GM21786 (cell line): Measurements from ENCODE around the gene DENND2A.
"Not testable (repeated sequence)": the region's sequence is repeated elsewhere in the genome, so short reads cannot be mapped to it uniquely, and the experiment has no call there.

ENCODE experiments used
- ATAC-seq: cut with Tn5 transposase; IDR thresholded peaks from one replicate; pipeline ENCODE4 v1.9.1; 2021; ENCODE audit not compliant: unreplicated experiment

The DENND2A gene

DNA sequence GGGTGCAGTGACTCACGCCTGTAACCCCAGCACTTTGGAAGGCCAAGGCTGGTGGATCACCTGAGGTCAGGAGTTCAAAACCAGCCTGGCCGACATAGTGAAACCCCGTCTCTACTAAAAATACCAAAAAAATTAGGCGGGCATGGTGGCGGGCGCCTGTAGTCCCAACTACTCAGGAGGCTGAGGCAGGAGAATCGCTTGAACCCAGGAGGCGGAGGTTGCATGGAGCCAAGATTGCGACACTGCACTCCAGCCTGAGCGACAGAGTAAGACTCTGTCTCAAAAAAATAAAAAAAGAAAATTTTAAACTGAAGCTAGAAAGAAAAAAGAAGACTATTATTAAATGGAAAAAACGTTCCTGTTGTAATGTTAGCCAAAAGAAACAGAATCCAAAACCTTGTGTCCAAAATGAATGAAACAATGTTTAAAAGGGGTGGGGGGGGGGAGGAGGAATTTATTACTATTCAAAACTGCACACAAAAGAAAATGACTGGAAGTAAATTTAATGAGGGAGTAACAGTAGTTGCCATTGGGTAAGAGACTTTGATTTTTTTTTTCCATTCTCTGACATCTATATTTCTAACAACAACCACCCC lies 20.6 kb downstream of the DENND2A start:
- ATAC-seq, result not testable (repeated sequence)

DNA sequence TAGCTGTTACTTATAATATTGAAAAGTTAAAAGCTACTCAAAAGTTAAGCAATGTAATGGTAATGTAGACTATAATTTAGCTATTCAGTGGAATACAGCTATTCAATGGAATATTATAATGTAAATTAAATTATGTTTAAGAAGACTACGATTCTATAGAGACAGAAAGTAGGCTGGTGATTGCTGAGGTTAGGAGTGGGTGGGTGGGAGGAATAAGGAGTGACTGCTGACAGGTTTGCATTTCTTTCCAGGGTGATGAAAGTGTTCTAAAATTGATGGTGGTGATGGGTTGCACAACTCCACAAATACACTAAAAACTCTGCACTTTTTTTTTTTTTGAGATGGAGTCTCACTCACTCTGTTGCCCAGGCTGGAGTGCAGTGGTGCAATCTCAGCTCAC lies 21.4 kb downstream of the DENND2A start:
- ATAC-seq, result no peak

DNA sequence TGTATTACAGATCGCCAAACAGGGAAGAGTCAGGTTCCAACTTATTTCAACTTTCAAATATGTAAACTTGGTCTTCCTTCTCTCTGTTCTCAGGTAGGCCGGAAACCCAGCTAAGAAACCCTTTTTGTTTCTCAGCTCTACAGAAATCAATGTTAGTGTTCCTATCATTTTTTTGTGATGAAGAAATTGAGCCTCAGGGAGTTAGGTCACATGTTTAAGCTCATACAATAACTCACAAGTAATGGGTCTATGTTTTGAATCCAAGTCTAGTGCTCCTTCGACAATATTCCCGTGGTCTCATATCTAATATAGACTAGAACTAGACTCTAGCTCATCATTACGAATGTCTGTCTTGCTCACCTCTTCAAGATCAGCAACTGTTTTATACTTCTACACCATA lies 22.3 kb downstream of the DENND2A start:
- no peak for ATAC-seq

DNA sequence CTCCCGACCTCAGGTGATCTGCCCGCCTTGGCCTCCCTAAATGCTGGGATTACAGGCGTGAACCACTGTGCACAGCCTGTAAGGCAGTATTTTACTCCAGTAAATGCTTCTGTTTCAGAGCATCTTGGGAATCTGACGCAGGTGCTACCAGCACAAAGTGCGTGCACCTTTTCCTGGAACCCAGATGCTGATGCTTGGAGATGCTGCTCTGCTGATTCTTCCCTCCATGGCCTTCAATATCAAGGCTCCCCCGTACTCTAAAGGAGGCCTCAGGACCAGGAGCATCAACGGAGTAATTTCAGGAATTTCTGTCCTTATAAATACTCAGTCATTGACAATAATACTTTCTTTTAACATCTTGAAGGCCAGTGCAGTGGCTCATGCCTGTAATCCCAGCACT lies 23.5 kb downstream of the DENND2A start:
- no peak for ATAC-seq

DNA sequence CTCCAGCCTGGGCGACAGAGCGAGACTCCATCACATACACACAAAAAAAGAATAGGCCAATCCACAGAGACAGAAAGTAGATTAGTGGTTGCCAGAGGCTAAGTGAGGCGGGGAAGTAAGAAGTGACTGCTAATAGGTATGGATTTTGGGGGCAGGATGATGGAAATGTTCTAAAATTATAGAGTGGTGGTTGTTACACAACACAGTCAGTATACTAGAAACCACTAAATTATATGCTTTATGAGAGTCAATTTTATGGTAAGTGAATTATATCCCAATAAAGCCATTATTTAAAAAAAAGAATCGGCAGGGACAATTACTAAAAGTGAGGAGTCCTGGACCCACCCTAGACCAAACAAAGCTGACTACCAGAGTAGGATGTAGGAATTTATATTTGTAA lies 24.3 kb downstream of the DENND2A start:
- no peak for ATAC-seq

DNA sequence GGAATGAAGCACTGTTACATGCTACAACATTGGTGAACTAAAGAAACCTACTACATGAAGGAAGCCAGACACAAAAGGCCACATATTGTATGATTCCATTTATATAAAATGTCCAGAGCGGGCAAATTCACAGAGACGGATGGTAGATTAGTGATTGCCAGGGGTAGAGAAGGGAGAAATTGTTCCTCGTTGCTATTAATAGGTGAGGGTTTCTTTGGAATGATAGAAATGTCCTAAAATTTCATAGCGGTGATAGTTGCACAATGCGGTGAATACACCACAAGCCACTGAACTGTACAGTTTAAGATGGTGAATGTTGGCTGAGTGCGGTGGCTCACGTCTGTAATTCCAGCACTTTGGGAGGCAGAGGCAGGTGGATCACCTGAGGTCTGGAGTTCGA lies 29.0 kb downstream of the DENND2A start:
- no peak for ATAC-seq

DNA sequence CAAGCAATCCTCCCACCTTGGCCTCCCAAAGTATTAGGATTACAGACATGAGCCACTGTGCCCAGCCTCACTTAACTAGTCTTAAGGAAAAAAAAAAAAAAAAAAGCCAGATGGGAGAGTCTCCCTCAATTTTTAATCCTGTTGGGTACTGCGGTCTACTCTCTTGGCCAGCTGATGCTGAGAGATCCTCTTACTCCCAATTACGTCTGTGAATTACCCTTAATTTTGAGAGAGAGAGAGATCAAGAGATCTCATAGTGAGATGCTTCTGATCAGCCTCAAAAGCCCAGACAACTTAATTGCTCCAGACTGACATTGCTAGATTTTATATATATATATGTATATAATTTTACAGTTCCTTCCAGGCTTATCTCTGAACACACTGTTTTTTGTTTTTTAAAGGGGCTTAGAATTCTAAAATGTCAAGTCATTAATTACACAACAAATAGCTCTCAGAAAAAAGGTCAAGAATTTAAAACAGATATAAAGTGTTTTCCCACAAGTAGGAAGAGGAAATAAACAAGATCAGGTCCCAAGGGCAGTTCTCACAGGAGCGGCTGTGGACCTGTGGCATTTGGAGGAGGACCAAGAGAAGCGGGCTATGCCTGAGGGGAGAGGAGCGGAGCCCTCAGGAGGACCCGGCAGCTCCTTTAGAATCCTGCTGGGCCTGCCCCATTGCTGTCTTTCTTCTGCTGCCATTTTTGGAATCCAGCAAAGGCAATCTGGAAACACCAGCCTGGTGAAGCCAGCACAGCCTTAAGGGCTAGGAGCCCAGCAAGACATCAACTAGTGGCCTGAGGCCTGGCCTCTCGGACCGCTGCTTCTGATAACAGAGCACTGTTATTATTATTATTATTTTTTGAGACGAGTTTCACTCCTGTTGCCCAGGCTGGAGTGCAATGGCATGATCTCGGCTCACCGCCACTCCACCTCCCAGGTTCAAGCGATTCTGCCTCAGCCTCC lies 30.1 kb downstream of the DENND2A start:
- ATAC-seq, result no peak

DNA sequence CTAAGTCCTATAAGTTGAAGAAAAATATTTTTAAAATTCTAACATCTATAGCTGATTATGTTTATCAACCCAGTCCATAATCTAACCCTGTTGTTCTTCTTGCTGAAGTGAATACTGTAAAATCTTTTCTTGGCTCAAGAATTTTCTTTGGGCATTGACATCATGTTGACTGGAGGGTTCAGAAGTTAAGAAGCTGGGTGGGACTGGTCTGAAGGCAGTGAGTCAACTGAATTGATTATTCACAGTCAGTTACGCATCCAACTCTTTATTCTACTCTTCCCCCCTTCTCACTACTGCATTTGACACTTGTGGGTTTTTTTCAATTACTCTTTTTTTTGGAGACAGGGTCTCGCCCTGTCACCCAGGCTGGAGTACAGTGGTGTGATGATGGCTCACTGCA lies 31.0 kb downstream of the DENND2A start:
- ATAC-seq, result no peak

DNA sequence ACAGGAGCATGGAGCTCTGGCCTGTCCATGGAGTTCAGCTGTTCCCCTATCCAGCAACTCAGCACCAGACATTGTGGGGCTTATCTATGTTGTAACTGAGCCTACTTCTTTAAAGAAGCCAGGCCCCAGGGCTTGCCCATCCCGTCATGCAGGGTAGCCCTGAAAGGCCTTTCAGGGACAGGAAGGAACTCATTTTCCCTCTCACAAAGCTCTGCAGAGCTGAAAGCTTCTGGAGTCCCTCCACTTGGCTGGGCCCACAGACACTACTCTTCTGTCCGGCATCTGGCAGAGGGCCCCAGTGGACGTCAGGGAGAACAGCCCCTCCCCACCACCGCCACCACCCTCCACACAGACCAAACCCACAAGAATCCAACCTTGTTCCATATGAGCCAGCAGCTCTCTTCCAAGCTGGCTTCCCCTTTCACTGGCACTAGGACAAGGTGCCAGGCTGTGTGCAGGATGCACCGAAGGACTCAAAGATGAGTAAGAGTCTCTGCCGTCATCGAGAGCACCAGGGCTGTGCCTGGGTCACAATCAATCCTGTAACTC lies 33.1 kb downstream of the DENND2A start:
- no peak for ATAC-seq

DNA sequence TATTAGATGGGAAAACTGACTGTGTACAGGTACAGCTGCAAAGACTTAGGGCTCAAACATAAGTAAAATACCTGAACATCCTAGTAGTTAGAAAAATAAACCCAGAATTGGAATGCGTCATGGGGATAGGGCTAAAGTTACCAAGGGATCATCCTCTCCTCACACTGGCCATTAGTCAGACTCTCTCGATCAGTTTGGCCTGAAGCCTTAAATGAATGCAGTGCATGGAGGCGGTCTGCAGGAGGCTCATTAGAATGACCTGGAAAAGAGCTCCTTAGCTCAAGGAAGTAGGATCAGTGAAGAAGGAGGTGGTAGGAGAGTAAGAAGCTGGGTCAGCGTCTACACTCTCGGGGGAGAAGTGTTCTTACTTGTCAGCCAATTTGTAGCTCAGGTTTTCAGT lies 35.3 kb downstream of the DENND2A start:
- no peak for ATAC-seq

DNA sequence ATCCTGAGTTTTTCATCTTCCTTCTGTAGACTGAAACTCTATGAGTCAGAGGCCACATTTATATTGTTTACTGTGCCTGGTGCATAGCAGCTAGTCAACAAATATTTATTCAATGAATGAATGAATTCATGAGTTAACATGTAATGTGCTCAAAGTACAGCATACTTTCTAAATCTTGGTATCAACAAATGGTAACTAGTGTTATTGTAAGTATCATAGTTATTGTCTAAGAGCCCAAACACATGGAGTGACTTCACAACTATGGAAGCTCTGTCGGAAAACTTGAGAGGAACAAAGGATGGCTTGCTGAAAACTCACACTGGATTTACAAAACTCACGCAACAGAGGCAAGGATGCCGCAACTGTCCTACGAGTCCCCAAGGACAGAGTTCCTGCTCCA lies 35.9 kb downstream of the DENND2A start:
- ATAC-seq, result no peak

DNA sequence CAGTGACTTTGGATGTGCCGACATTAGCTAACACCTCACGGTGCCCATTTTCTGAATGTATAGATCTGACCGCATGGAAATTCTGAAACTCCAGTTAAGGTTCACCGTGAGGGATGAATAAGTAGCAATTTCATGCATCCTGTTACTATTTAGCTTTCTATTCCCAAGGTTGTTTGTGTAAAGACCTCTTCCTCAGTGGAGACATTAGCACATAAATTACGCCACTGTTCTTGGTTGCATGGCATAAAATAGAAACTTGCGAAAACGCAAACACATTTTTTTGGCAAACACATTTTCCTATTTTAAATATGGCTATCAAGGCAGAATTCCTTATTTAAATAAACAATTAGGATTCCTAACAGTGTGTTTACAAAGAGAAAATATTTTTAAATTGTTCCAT lies 36.5 kb downstream of the DENND2A start:
- no peak for ATAC-seq

DNA sequence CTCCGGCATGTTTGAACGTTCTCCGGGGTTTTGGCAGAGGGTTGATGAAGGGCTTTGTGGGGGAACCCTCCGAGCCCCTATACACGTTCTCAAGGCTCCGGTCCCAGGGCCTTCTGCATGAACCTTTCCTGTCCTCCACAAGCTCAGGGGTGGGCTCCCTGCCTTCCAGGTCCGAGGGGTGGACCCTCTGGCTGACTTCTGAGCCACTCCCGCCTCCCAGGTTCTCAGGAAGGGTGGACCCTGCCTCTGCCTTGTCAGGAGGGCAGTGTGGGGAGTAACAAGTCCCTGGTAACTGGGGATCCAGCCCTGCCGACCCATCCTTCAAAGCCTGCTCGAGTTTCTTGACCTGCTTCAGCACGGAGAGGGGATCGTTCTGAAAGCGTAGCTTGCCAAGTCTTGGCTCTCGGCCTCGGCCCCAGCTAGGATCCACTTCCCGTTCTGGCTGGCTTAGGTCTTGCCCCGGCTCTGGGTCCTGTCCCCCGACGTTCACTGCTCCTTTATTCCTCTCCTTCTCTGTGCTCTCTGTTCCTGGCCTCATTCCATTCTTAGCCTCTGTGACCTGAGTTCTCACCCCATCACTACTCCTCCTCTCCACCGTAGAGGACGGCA lies 38.9 kb downstream of the DENND2A start:
- no peak for ATAC-seq

DNA sequence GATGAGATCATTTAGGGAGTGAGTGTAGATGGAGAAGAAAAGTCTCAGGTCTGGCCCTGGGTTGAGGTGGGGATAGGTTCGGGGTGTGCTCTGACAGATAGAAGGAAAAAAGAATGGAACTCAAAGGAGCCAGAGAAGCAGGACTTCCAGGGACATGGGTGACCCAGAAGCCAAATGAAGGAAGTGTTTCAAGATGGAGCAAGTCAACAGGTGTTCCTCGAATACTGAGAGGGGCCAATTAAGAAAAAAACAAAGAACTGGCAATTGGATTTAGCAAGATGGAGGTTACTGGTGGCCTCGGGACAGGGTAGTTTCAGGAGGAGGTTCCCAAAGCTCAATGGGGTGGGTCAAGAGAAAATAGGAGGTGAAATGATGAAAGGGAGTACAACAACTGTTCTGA lies 40.3 kb downstream of the DENND2A start:
- ATAC-seq, result no peak

DNA sequence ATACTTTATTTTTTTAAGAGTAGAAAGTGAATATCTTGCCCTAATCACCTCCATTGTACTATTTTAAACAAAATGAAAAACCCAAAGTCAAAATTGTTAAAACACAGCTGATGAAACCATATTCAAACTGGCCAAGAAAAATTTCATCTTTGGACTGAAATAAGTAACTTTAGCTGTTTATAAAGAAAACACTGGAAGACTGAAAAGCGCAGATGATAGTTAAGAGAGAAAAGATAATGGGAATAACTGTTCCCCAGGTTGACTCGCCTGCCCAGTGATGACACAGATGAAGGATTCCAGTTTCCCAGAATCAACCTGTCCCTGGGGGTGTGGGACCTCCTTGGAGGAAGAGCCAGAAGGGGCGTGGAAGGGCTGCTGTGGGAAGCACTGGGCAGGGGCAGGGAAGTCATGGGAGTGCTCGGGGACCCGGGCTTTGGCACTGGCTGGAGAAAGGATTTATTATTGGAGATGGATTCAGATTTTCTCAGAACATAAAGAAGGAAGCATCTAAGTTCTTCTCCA lies 43.1 kb downstream of the DENND2A start:
- no peak for ATAC-seq

DNA sequence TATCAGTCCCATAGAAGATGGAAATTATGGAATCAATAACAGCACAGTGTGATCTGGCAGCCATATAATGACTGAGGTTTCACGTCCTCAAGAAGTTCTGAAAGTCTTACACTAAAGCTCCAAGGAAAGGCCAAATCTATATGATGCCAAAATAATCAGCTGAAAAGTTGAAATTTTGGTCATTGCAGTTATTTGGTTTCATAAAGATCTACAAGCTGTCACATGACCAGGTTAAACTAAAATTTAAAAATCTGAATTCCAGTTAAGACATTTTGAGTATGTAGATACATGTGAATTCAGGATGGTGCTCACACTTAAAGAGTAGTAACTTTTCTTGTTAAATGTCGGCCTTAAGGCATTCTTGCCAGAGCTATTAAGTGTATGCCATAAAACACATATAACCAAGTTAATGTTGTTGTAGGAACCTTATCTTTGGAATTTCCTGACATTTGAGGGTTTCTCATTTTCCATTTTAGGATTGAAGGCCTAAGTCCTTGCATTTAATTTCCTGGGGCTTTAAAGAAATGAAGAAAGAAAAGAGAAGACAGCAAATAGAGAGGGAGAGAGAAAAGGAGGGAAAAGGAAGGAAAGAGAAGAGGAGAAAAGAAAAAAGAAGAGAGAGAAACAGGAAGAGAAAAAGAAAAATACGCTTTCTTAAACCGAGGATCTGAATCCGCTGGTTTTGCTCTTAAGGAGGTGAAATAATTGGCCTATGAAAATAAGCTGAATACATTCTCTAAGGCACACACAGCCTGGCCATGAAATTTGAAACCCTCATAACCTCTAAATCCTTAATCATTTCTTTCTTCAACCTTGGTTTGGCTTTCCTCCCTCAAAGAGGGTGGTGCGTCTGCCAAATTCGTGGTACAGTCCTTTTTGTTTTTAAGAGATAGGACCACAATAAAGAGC lies 43.8 kb downstream of the DENND2A start:
- no peak for ATAC-seq

DNA sequence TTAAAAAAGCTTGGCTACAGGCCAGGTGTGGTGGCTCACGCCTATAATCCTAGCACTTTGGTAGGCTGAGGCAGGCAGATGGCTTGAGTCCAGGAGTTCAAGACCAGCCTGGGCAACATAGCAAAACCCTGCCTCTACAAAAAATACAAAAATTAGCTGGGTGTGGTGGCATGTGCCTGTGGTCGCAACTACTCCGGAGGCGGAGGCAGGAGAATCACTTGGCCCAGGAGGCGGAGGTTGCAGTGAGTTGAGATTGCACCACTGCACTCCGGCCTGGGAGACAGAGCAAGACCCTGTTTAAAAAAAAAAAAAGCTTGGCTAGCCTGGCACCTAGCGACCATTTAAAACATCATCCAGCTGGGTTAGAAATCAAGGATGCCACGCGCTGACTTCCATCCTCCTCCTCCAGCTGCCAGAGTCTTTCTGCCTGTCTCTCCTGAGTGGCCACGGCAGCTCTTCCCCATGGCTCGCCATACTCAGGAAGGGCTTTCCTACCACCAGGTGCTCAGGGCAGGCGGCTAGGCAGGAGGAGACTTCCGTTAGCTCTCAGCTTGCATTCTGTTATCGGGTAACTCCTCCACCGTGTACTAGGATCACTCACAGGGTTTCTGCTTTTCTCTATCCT lies 45.0 kb downstream of the DENND2A start:
- no peak for ATAC-seq

DNA sequence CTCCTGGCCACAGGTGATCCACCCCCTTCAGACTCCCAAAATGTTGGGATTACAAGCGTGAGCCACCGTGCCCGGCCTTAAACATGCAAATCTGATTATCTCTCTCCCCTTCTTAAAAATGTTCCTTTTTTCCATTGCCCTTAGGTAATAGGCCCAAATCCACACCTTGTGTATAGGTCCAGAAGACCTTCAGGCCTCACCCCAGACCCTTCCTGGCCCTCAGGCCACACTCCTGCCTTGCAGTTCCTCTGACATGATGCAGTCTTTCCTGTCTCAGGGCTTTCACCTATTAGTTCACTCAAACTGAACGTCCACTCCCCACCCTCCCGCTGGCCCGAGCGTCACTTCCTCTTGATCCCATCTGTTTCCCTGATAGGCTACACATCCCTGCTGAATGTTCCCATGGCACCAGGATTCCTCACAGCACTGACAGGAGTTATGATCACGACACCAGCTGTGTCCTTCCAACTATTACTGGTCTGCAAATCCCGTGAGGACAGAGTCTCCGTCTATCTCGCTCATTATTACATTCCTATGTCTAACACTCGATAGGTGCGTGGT lies 46.4 kb downstream of the DENND2A start:
- ATAC-seq, result no peak

DNA sequence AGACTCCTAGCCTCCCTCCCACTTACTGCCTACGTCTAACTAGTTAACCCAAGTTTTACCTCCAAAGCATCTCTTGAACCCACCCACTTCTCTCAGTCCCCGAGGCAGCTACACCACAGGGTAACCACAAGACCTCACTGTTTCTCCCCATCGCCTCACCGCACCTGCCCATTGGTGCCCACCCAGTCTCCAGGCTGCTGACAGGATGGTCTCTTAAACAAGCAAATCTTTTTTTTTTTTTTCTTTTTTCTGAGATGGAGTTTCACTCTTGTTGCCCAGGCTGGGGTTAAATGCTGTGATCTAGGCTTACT lies 47.0 kb downstream of the DENND2A start:
- ATAC-seq, result no peak
